HG03039 (cell line): Measurements from ENCODE around the gene CNPPD1.

Experiments
- ATAC-seq: cut with Tn5 transposase; IDR thresholded peaks from one replicate; pipeline ENCODE4 v1.9.1; 2021; ENCODE audit warnings: mild to moderate bottlenecking, moderate library complexity; ENCODE audit not compliant: unreplicated experiment

CNPPD1 gene

DNA sequence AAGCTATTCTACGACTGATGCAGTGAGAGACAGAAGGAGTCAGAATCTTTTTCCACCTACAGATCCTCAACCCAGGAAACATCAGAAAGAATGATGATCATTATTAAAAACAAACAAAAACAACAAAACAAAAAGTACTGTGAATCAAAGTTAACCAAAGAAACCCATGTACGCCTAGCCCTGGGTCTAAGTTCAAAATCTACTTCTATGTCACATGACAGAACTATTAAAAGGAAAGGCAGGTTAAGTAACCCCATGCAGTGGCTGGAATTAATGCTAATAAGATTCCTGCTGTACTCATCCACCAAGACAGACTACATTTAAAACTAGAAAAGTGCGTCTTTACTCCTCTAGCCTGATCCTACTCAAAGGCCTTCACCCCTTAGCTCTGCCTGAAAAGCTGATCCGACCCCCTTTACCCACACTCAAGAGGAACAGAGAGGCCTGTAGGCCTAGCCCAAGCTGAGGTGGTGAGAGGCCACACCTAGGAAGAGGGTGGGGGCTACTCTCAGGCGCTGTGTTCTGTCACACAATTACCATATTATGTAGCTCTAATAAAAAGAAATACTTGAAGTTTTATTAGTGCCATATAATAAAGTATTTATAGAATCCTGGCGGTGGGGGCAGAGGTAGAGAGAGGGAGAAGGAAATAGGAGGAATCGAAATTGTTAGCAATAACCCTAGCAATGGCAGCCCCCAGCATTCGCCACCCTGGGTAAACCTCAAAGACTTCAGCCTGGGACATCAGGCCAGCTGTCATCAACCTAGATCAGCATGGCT is 53.2 kb downstream of the CNPPD1 start:
- ATAC-seq = no peak

DNA sequence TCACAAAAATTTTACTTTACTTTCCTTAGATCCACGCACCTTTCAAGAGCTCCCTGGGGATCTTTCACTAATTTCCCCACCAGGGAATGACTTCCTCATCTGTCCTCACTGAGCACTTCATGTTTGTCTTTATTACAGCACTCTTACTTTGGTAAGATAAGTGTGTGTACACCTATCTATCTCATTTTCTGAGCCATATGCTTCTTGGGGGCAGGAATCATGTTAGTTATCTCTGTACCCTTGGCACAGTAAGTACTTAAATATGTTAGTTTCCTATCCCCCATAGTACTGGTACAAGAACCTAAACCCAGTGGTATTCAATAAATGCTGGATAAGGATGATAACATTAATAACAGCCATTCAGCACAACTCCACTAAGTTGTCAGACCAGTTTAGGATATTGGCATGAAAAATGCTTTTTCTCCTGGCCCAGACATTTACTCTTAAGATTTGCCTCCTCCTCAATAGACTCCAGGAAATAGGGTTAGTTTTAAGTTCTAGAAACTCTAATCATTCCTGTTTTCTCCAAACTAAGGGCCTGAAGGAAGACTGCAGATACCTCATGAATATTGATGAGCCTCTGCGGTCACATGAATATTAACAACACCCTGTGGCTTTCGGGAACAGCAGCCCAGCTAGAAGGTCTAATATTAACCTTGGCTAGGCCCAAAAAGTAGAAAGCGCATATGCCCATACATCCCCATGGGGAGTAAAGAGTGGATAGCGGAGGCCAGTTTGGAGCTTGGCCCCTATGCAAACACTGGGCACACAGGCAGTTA is 54.3 kb downstream of the CNPPD1 start:
- no peak for ATAC-seq
